Activated B cell treated with CpG ODN at 0.5 μM for 24 hours (primary cell): ENCODE measurements around the gene HOXB6. TPM values are rescaled to one million over a fixed set of nuclear protein-coding genes. Genes with fewer than 3 reads are reported as not detected.

ENCODE experiments used
- ATAC-seq: fragments of 200-7000 bp; cut with Tn5 transposase; one replicate; pipeline ENCODE4 v1.10.0; 2021; ENCODE audit warnings: low read depth, mild to moderate bottlenecking, moderate library complexity
- CTCF ChIA-PET: fragments of 350-600 bp; sonication (Branson Sonifier 250); formaldehyde crosslinking; loops from one replicate; lab custom pipeline; 2021; ENCODE audit warnings: antibody characterized with exemption; lab: Charles Lee
- POLR2A ChIA-PET: fragments of 350-600 bp; sonication (Branson Sonifier 250); formaldehyde crosslinking; loops from one replicate; lab custom pipeline; 2021; ENCODE audit warnings: antibody characterized with exemption; lab: Charles Lee
- DNase-seq: peaks from one replicate; pipeline ENCODE4 v3.0.0; 2022
- H3K27ac Mint-ChIP-seq: one replicate; pipeline ENCODE4 v1.8.0; 2020; ENCODE audit warnings: mixed read lengths
- H3K27me3 Mint-ChIP-seq: one replicate; pipeline ENCODE4 v1.8.0; 2021; ENCODE audit warnings: mixed read lengths
- H3K36me3 Mint-ChIP-seq: one replicate; pipeline ENCODE4 v1.8.0; 2021; ENCODE audit warnings: low read depth, mixed read lengths
- H3K4me1 Mint-ChIP-seq: one replicate; pipeline ENCODE4 v1.8.0; 2021; ENCODE audit warnings: mixed read lengths
- H3K4me3 Mint-ChIP-seq: one replicate; pipeline ENCODE4 v1.8.0; 2020; ENCODE audit warnings: mild to moderate bottlenecking, mixed read lengths
- H3K9me3 Mint-ChIP-seq: one replicate; pipeline ENCODE4 v1.8.0; 2020; ENCODE audit warnings: mixed read lengths
- intact Hi-C: fragments of 100-400 bp; cut with micrococcal nuclease; formaldehyde crosslinking; loops from one replicate; pipeline ENCODE4 v1.15.1; 2024
- total RNA-seq: library from RNA; stranded (reverse); gene quantifications from 2 replicates; pipeline ENCODE4 v1.2.3, GENCODE V29; 2022
- TF ChIP-seq, protein P1 (sequence below): fragments of 200-600 bp; IDR thresholded peaks from one replicate; pipeline ENCODE4 v1.8.0; 2022; ENCODE audit warnings: antibody characterized with exemption, mild to moderate bottlenecking

Gene HOXB6
- total RNA-seq, 1 donor from 2014 or later = not detected

DNA sequence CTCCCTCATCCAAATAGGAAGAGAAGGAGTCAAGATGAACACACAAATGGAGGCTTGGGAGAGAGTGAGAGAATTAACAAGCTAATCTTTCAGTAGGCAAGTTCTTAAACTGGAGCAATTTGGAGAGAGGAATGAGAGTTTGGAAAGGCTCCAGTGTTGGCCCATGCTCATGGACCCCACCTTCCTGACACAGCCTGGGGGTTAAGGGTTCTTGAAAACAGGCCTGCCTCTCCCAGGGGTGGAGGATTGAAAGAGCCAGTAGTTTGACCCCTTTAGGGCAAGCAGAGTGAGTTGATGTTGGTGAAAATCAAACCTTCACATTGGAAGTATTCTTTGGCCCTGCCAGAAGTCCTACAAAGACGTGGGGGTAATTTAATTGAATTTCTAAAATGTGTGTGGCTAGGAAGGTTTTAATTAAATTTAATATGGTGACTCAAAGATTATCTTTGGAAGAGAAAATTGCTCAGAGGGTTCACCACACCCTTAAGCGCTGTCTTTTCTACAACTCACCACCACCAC lies 20.5 kb downstream of the HOXB6 start:
- no peak for DNase-seq
- peaks cover 86% of the 10 kb centered on the region for H3K27me3 Mint-ChIP-seq
- no peak overlapping the region for H3K4me3 Mint-ChIP-seq
- H3K36me3 Mint-ChIP-seq = no peaks in the 10 kb centered on the region
- ChIA-PET POLR2A (no interaction called here), CTCF (interaction anchor here (1.0 to 2.5 kb wide), 4 partner anchors 9 to 249 kb away, joined by 4 to 11 read pairs (median 4); partner anchors contain the start of gene HOXB5)
- no peak overlapping the region for H3K27ac Mint-ChIP-seq
- TF ChIP-seq, protein P1, sequence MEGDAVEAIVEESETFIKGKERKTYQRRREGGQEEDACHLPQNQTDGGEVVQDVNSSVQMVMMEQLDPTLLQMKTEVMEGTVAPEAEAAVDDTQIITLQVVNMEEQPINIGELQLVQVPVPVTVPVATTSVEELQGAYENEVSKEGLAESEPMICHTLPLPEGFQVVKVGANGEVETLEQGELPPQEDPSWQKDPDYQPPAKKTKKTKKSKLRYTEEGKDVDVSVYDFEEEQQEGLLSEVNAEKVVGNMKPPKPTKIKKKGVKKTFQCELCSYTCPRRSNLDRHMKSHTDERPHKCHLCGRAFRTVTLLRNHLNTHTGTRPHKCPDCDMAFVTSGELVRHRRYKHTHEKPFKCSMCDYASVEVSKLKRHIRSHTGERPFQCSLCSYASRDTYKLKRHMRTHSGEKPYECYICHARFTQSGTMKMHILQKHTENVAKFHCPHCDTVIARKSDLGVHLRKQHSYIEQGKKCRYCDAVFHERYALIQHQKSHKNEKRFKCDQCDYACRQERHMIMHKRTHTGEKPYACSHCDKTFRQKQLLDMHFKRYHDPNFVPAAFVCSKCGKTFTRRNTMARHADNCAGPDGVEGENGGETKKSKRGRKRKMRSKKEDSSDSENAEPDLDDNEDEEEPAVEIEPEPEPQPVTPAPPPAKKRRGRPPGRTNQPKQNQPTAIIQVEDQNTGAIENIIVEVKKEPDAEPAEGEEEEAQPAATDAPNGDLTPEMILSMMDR = no peak
- ATAC-seq = no peak
- intact Hi-C loops = no loop called here
- H3K9me3 Mint-ChIP-seq = no peaks in the 10 kb centered on the region
- peaks cover 44% of the 10 kb centered on the region for H3K4me1 Mint-ChIP-seq

DNA sequence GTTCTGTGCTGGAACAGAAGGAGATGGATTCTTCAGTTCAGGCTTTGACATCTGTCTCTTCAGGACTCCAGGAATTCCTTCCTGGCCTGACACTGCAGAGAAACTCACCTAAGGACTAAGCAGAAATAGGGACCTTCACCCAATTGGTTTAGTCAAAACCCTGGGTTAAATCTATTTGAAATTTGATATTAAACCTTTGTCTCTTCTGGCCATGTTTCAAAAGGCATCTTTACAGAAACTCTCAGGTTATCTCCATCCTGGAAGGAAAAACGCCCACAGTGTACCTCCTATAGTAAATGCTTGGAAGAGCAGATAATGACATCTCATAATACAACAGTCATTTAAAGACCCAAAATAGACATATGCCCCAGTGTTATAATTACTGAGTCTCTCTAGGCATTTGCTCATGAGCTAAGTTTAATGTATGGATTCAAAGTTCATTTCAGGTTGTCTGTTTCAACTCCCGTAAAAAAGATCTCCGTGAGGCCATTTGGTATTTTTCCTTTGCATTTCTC lies 21.0 kb downstream of the HOXB6 start:
- H3K27me3 Mint-ChIP-seq = peaks cover 87% of the 10 kb centered on the region
- peaks cover under 1% of the 10 kb centered on the region for H3K36me3 Mint-ChIP-seq
- ChIA-PET CTCF (interaction anchor here (1.0 to 2.5 kb wide), 4 partner anchors 9 to 248 kb away, joined by 4 to 11 read pairs (median 4); partner anchors contain the start of gene HOXB5), POLR2A (no interaction called here)
- intact Hi-C loops = no loop called here
- ATAC-seq = no peak
- no peaks in the 10 kb centered on the region for H3K9me3 Mint-ChIP-seq
- H3K27ac Mint-ChIP-seq = no peak overlapping the region
- H3K4me3 Mint-ChIP-seq = no peak overlapping the region
- DNase-seq = no peak
- peaks cover 48% of the 10 kb centered on the region for H3K4me1 Mint-ChIP-seq
- TF ChIP-seq, protein P1 = no peak

DNA sequence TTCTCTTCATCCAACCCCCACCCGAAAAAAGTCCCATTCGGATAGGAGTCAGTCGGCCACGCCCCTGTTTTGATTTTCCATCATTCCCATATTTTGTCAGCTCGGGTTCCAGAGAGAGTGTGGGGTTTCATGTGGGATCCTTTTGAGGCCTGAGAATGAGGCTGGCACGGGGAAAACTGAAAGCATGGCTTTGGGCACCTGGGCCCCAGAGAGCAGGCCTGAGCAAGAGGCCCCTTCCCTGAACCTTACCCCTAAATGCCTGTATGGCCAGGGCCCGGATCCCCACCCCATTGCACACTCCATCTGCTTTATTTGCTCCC lies 22.1 kb downstream of the HOXB6 start:
- H3K36me3 Mint-ChIP-seq = peaks cover 2% of the 10 kb centered on the region
- H3K27me3 Mint-ChIP-seq = peaks cover 79% of the 10 kb centered on the region
- no peak for ATAC-seq
- intact Hi-C loops = no loop called here
- TF ChIP-seq, protein P1 = no peak
- H3K4me1 Mint-ChIP-seq = peaks cover 51% of the 10 kb centered on the region
- CTCF ChIA-PET = interaction anchor here (0.7 to 2.5 kb wide), 7 partner anchors 11 to 275 kb away, joined by 3 to 11 read pairs (median 4); partner anchors contain the start of gene HOXB5
- no peaks in the 10 kb centered on the region for H3K9me3 Mint-ChIP-seq
- H3K4me3 Mint-ChIP-seq = peak overlapping the region; percentile 76
- no peak overlapping the region for H3K27ac Mint-ChIP-seq
- POLR2A ChIA-PET = interaction anchor here (0.6 to 0.7 kb wide), 2 partner anchors 8 to 365 kb away, joined by 3 read pairs; no protein-coding TSS in a partner anchor
- no peak for DNase-seq

DNA sequence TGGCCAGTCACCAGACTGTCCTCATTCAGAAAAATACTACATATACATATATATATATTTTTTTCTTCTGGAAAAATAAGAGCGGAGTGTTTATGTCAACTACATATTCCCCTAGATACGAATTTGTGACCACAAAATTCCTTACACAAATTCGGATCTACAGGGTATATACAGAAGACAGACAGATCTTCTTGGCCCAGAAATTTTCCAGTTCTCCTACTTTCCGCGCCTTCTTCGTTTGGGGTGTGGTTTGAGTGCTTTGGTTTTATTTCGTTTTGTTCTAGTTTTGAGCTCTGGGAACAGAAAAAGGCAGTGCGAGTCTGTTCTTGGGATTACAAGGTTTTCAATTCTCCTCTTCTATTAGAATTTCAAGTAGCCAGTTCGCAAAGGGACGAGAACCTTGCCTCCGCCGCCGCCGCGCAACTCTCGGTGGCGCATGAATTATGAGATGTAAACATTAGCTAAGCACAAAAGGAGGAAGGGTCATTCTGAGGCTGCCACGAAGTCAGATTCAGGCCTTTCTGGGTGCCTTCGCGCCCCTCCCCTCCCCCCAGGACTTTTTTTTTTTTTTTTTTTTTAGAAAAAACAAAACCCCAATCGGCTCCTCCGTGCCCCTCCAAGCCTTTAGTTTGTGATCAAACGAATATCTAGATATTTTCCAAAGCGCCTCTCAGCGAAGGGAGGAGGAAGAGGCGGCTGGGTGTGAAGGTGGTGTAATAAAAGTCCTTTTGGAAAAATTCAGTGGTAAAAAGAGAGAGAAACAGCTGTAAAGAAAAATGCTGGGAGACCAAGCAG lies 24.8 kb downstream of the HOXB6 start:
- TF ChIP-seq, protein P1 = no peak
- H3K27me3 Mint-ChIP-seq = peaks cover 52% of the 10 kb centered on the region
- CTCF ChIA-PET = no interaction called here
- peaks cover 51% of the 10 kb centered on the region for H3K4me1 Mint-ChIP-seq
- DNase-seq (no peak), ATAC-seq (no peak)
- no peaks in the 10 kb centered on the region for H3K9me3 Mint-ChIP-seq
- peak overlapping the region; percentile 90 for H3K4me3 Mint-ChIP-seq
- no peak overlapping the region for H3K27ac Mint-ChIP-seq
- POLR2A ChIA-PET = interaction anchor here (0.7 kb wide), 1 partner anchor 782 kb away, joined by 4 read pairs; no protein-coding TSS in a partner anchor
- intact Hi-C loops = no loop called here
- H3K36me3 Mint-ChIP-seq = peaks cover 2% of the 10 kb centered on the region

DNA sequence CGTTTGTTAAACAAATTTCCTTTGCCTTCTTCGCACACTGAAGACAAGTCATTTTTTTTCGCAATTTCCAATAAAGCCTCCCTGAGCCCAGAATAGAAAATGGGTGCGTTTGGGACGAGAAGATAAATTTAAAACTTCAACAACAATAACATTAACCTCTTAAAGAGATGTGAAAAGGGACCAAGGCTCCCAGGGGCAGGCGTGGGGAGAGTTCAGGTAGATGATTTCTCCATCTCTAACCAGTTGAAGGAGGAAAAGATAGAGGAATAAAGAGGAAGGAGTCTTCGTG lies 25.4 kb downstream of the HOXB6 start:
- DNase-seq (no peak), ATAC-seq (no peak)
- H3K4me1 Mint-ChIP-seq = peaks cover 49% of the 10 kb centered on the region
- H3K27me3 Mint-ChIP-seq = peaks cover 50% of the 10 kb centered on the region
- TF ChIP-seq, protein P1 = no peak
- peak overlapping the region; percentile 90 for H3K4me3 Mint-ChIP-seq
- H3K36me3 Mint-ChIP-seq = peaks cover 2% of the 10 kb centered on the region
- intact Hi-C loops = no loop called here
- ChIA-PET POLR2A (interaction anchor here (1.2 kb wide), 1 partner anchor 38 kb away, joined by 3 read pairs; no protein-coding TSS in a partner anchor), CTCF (no interaction called here)
- H3K27ac Mint-ChIP-seq = no peak overlapping the region
- H3K9me3 Mint-ChIP-seq = no peaks in the 10 kb centered on the region
